ENCODE data around the gene RPS25.
"Not testable (repeated sequence)": the region's sequence is repeated elsewhere in the genome, so short reads cannot be mapped to it uniquely, and the experiment has no call there.

The RPS25 gene

GRCh38 chr11:118971646-118972045, 46.5 kb downstream of the RPS25 start, which contains the start of gene FOXR1:
FOXR1 (plus strand) TSS chr11:118971761; CDS start chr11:118971932, 171 bp downstream.
- DNase-seq (ENCODE audit: low read depth, low spot score) = no peak

GRCh38 chr11:118969508-118969907, 48.6 kb downstream of the RPS25 start:
- DNase-seq (ENCODE audit: low read depth, low spot score) = not testable (repeated sequence)
